ENCODE data around the gene ACVR1B. TPM values are rescaled to one million over a fixed set of nuclear protein-coding genes. Genes with fewer than 3 reads are reported as not detected.

Gene ACVR1B
- total RNA-seq, 1 donor from 2014 or later: 13.8 TPM

DNA sequence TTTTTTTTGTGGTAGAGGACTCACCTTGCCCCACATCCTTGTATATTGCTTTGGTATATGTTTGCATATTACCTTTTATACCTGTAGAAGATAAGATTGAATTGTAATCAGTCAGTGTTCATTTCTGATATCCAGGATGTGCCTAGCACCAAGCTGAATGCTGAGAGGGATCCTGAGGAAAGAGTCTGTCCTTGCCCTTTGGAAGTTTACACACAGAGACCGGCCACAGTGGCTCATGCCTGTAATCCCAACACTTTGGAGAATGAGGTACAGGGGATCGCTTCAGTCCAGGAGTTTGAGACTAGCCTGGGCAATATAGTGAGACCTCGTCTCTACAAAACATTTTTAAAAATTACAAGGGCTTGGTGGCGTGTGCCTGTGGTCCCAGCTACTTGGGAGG, 8.4 kb downstream of the ACVR1B start:
- no peak for TF ChIP-seq EZH2phosphoT487 (IDR thresholded peaks at IDR 0.05)
- no peak for TF ChIP-seq EZH2 (IDR thresholded peaks at IDR 0.05)
- no peak for TF ChIP-seq CTCF (IDR thresholded peaks at IDR 0.05)
- peaks cover 5% of the 10 kb centered on the region for H3K9me3 Mint-ChIP-seq
- H3K36me3 Mint-ChIP-seq: peaks cover 42% of the 10 kb centered on the region
- H3K4me2 ChIP-seq: no peak overlapping the region
- no peaks in the 10 kb centered on the region for H3K27me3 Mint-ChIP-seq (ENCODE audit: insufficient read depth, low read depth)
- H3K9me3 ChIP-seq (ENCODE audit: low read depth): peaks cover under 1% of the 10 kb centered on the region
- H3K27ac Mint-ChIP-seq: no peak overlapping the region
- H2AFZ ChIP-seq (replicated peaks): no peak overlapping the region
- H3K27ac ChIP-seq: no peak overlapping the region
- peaks cover 67% of the 10 kb centered on the region for H4K20me1 ChIP-seq (ENCODE audit: low read depth)
- no peak overlapping the region for H3K9ac ChIP-seq
- no peak for DNase-seq (ENCODE audit: low spot score)
- peaks cover 98% of the 10 kb centered on the region for H3K79me2 ChIP-seq (ENCODE audit: low read depth)
- no peak overlapping the region for H3K4me3 ChIP-seq
- peaks cover 10% of the 10 kb centered on the region for H3K4me1 Mint-ChIP-seq
- H3K36me3 ChIP-seq: peaks cover 8% of the 10 kb centered on the region
- H3K27me3 ChIP-seq: no peaks in the 10 kb centered on the region
- H3F3A ChIP-seq (ENCODE audit: low read depth): no peaks in the 10 kb centered on the region
- H3K4me3 Mint-ChIP-seq: no peak overlapping the region
- H3K4me1 ChIP-seq: no peaks in the 10 kb centered on the region

GRCh38 chr12:51960488-51960887, 9.0 kb downstream of the ACVR1B start:
- peaks cover 44% of the 10 kb centered on the region for H3K36me3 Mint-ChIP-seq
- H3K27ac ChIP-seq: no peak overlapping the region
- H3K79me2 ChIP-seq (ENCODE audit: low read depth): peaks cover 98% of the 10 kb centered on the region
- no peaks in the 10 kb centered on the region for H3K27me3 ChIP-seq
- H2AFZ ChIP-seq (replicated peaks): no peak overlapping the region
- H3K27ac Mint-ChIP-seq: no peak overlapping the region
- H3K4me3 Mint-ChIP-seq: no peak overlapping the region
- no peak overlapping the region for H3K4me2 ChIP-seq
- no peaks in the 10 kb centered on the region for H3K4me1 ChIP-seq
- TF ChIP-seq CTCF (IDR thresholded peaks at IDR 0.05) (no peak), EZH2phosphoT487 (IDR thresholded peaks at IDR 0.05) (no peak), EZH2 (IDR thresholded peaks at IDR 0.05) (no peak)
- H4K20me1 ChIP-seq (ENCODE audit: low read depth): peaks cover 62% of the 10 kb centered on the region
- no peak overlapping the region for H3K4me3 ChIP-seq
- H3K27me3 Mint-ChIP-seq (ENCODE audit: insufficient read depth, low read depth): no peaks in the 10 kb centered on the region
- H3K9me3 ChIP-seq (ENCODE audit: low read depth): peaks cover 6% of the 10 kb centered on the region
- no peak overlapping the region for H3K9ac ChIP-seq
- DNase-seq (ENCODE audit: low spot score): no peak
- peaks cover 6% of the 10 kb centered on the region for H3K4me1 Mint-ChIP-seq
- H3K9me3 Mint-ChIP-seq: peaks cover 8% of the 10 kb centered on the region
- no peaks in the 10 kb centered on the region for H3F3A ChIP-seq (ENCODE audit: low read depth)
- H3K36me3 ChIP-seq: peaks cover 8% of the 10 kb centered on the region

DNA sequence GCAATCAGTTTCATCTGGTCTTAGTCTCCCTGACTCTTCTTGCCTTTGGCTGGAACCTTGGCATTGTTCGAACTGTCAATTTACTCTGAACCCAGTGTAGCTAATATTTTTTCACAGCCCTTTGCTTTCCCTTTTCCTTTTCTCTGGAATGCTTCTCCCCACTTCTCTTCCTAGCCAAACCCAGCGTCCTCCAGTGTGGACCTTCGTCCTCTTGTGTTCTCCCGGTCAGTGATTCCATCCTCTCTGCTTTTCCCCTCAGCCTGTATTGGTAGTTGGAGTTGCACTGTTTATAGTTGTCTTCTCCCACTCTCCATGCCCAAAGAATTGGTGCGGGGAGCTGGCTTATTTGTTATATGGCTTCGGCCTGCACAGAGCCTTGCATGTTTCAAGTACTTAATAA, 9.4 kb downstream of the ACVR1B start:
- DNase-seq (ENCODE audit: low spot score): no peak
- Mint-ChIP-seq H3K4me1 (peaks cover 3% of the 10 kb centered on the region), H3K27me3 (ENCODE audit: insufficient read depth, low read depth) (no peaks in the 10 kb centered on the region), H3K4me3 (no peak overlapping the region), H3K27ac (no peak overlapping the region), H3K9me3 (peaks cover 12% of the 10 kb centered on the region), H3K36me3 (peaks cover 48% of the 10 kb centered on the region)
- Histone ChIP-seq H3K9me3 (ENCODE audit: low read depth) (peaks cover 6% of the 10 kb centered on the region), H3K27me3 (no peaks in the 10 kb centered on the region), H3K79me2 (ENCODE audit: low read depth) (peaks cover 98% of the 10 kb centered on the region), H3F3A (ENCODE audit: low read depth) (no peaks in the 10 kb centered on the region), H2AFZ (replicated peaks) (no peak overlapping the region), H4K20me1 (ENCODE audit: low read depth) (peaks cover 58% of the 10 kb centered on the region), H3K9ac (no peak overlapping the region), H3K4me1 (no peaks in the 10 kb centered on the region), H3K27ac (no peak overlapping the region), H3K4me2 (no peak overlapping the region), H3K36me3 (peaks cover 8% of the 10 kb centered on the region), H3K4me3 (no peak overlapping the region)
- TF ChIP-seq CTCF (IDR thresholded peaks at IDR 0.05): no peak
- no peak for TF ChIP-seq EZH2 (IDR thresholded peaks at IDR 0.05)
- TF ChIP-seq EZH2phosphoT487 (IDR thresholded peaks at IDR 0.05): no peak
